G401 (cell line): ENCODE data around the gene SLC22A4. TPM values are rescaled to one million over a fixed set of nuclear protein-coding genes. Genes with fewer than 3 reads are reported as not detected.

Source experiments
- DNase-seq: peaks from one replicate; pipeline ENCODE4 v3.0.0-alpha.2; 2015; ENCODE audit warnings: low spot score
- in situ Hi-C: cut with HindIII; loops from 2 replicates; pipeline ENCODE4 v1.10.0; 2016; ENCODE audit warnings: low sequenced_read_pairs, mixed read lengths
- total RNA-seq: library from RNA; depleted of rRNA; stranded (reverse); fragments of >200 nt; shearing (Covaris generic); gene quantifications from 2 replicates; pipeline ENCODE4 v1.2.3, GENCODE V29; 2014

The SLC22A4 gene
- total RNA-seq, 1 experiment from 2014 or later: not detected

DNA sequence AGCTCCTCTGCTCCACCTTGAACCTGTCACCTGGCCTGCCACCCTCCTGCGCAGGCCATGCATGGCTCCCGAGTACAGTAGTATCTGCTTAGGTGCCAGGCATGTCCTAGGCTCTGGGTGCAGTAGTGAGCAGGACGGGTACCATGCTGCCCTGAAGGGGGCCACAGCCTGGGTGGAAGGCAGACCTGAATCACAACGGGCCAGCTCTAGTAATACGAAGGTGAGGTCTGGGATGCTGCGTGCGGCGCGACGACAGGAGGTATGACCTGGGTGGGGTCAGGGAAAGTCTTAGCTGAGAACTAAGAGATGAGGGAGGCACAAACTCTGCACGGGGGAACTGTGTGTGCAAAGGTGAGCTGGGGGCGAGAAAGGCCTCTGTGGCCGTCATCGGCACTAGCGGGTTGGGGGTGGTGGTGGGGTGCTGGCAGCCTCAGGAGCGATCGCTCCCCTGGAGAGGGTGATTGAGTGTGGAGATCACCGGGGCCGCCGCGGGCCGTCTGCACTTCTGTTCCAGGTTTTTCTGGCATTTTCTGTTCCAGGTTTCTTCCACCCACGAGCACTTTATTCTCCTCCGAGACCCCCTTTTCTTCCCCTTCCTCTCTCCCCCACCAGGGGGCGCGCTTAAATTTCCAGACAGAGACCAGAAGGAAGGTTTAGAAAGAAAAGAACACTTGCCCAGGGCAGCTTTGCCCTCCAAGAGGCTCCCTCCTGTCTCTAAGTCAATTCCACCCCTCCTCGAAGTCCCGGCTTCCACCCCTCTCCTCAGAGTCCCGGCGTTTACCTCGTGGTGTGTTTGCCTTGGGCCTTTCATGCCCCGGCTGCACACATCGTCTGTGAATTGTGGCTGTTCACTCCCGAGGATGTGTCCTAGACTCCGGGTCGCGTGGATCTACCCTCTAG lies 21.6 kb upstream of the SLC22A4 start:
- in situ Hi-C loops: no loop called here
- DNase-seq: peak; percentile 45

GRCh38 chr5:132273631-132274030 lies 20.6 kb upstream of the SLC22A4 start:
- in situ Hi-C loops: no loop called here
- no peak for DNase-seq

GRCh38 chr5:132274050-132274792 lies 20.0 kb upstream of the SLC22A4 start:
- no peak for DNase-seq

GRCh38 chr5:132275367-132276220 lies 18.6 kb upstream of the SLC22A4 start:
- in situ Hi-C loops: no loop called here
- DNase-seq: no peak

More at GRCh38 chr5:132274050-132274792, 20.0 kb upstream of the SLC22A4 start:
- in situ Hi-C loops: no loop called here

DNA sequence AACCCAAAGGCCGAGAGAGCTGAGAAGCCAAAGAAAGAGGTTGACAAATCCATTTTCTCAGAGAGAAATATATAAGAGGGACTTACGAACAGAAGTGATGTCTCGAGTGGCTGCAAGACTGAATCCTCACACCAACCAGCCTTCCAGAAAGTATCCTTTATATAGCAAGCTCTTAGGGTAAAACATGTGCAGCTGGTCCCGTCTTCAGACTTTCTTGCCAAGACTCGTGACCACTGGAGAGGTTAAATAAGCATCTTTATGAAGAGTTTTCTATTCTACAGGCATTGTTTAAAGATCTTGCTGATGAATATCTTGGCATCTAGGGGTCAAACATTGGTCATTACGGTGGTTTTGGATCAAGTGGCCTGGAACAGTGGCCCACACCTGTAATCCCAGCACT lies 16.9 kb upstream of the SLC22A4 start:
- DNase-seq: no peak
- in situ Hi-C loops: no loop called here

GRCh38 chr5:132277971-132278853 lies 16.0 kb upstream of the SLC22A4 start:
- in situ Hi-C loops: no loop called here
- DNase-seq: no peak

- no peak for DNase-seq
- in situ Hi-C loops: no loop called here
Measured at GRCh38 chr5:132279801-132280200, 14.4 kb upstream of the SLC22A4 start.

GRCh38 chr5:132280371-132281240 lies 13.6 kb upstream of the SLC22A4 start:
- in situ Hi-C loops: no loop called here
- DNase-seq: no peak

DNA sequence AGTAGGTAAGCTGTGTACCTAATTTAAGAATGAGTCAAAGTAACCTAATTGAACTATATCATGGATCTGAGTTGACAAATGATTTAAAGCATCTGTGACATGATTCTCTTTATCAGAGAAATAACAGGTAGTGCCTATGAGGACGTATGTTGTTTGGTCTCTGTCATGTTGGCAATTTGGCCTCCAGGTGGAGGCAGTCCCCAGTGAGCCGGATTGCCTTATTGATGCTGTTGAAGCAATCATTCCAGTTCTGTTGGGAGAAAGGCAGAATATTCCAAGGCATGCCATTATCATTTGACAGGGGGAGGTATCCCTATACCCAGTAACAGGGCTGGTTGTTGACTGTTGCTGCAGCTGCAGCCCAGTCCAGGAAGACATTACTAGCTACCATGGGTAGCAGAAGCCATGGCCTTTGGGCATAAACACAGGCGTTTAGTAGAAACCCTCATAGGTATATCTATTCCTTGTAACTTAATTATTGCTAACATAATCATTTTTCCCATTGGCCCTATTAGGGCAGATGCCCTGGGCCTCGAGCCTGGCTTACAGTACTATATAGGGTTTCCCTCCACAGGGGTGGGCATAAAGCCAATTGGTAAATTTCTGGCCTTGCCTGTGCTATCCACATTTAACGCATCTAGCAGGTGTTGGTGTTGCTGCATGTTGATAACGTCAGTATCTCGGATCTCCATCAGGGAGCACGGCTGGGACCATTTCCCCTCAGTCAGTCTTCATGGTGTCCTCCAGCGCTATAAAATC lies 12.2 kb upstream of the SLC22A4 start:
- in situ Hi-C loops: no loop called here
- no peak for DNase-seq

GRCh38 chr5:132283423-132284043 lies 10.7 kb upstream of the SLC22A4 start:
- peak; percentile 61 for DNase-seq
- in situ Hi-C loops: no loop called here

DNA sequence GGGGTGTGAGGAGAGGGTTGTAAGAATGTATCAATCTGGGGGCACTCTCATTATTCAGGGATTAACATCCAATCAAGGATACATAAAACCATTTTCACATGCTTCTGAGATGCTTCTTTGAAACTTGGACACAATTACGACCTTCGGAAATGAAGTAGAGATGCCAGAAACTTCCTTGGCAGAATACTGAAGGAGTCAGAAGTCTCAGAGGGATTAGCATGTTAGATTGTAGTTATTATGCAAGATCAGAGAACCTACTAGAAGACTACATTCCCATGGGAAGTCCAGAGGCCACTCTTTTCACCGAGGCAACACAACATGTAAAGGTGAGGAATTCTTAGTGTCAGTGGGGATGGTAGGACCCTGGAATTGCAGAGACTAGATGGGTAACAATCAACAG lies 5.1 kb upstream of the SLC22A4 start:
- in situ Hi-C loops: no loop called here
- DNase-seq: no peak

DNA sequence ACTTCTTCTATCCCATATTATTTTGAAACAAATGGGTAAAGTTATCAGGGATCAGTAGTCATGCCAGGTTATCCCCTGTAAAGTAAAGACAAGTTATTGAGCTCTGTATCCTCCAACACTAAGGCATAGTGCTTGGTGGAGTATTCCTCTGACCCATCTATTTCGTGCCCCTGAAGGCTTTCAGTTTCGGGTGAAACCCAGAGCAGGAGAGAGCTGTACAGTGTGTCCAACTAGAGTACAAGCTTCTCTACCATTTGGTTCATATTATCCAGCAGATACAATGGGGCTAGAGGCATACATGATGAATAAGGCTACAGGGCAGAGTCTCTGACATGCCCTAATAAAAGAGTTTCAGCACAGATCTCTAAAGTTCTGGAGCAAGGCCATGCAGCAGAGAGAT lies 3.2 kb upstream of the SLC22A4 start:
- in situ Hi-C loops: no loop called here
- DNase-seq: no peak

DNA sequence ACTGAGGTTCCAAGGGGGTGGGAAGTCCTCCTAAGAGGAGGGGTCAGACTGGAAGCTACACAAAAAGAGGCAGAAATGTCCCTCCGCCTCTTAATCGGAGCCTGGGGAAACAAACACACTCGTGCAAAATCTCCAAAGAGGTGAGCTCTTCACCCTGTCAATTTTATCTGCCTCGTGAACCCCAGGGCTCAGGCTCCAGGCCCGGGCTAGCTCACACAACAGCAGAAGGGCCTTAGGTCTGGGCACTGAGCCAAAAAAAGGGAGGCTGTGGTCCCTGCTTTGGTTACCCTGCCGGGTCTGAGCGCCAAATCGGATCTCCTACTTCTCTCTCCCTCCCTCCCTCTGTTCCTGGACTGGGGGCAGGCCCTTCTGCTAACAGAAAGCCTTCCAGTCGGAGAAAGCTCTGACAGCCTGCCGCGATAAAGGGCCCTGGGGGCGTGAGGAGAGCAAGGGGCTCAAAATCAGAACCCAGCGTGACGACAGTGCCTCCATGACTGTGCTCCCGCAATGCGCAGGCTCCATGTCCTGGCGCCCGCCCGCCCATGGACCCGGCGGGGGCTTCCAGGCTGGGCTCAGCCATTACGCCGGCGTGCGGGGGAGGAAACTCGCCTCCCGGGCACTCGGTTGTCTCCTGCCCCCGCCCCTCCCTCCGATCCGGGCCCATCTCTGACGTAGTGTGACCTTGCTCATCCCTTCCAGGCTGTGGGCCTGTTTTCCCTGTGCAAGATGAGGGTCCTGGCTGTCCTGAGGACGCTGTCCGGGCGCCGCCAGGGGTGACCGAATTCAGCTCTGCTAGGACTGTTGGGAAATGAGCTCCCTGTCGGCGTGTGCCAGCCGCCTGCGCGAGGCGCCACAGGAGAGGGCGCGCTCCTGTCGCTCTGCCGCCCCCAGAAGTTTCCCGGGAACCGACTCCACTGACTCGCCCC lies 865 bp upstream of the SLC22A4 start:
- DNase-seq: peak; percentile 89
- in situ Hi-C loops: no loop called here

DNA sequence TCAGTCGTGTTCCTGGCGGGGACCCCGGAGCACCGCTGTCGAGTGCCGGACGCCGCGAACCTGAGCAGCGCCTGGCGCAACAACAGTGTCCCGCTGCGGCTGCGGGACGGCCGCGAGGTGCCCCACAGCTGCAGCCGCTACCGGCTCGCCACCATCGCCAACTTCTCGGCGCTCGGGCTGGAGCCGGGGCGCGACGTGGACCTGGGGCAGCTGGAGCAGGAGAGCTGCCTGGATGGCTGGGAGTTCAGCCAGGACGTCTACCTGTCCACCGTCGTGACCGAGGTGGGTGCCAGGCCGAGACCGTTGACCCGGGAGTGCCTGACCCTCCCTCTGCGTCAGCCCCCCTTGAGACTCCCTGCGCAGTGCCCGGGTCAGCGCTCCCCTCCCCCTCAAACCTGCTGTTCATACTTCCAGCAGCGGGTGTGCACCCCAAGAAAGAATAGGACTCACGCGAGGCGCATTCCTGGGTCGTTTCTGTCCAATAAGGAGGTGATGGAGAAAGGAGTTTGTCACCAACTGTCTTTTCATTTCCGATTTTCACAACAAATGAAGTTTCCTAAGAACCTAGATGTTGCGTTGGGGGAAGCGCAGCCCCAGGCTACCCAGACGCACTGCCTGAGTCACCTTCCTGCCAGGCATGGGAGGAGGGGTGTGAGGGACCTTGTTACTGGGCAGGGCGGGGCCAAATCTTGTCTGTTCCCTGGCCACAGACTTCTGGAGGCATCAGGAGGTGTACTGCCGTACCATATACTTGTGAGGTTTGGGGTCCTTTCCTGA lies 722 bp downstream of the SLC22A4 start:
- DNase-seq: peak; percentile 37
- in situ Hi-C loops: no loop called here
